ENCODE measurements around the gene TREX2.
A peak's percentile ranks its signal among the peaks of the same experiment; 100 is the strongest.

TREX2 gene

DNA sequence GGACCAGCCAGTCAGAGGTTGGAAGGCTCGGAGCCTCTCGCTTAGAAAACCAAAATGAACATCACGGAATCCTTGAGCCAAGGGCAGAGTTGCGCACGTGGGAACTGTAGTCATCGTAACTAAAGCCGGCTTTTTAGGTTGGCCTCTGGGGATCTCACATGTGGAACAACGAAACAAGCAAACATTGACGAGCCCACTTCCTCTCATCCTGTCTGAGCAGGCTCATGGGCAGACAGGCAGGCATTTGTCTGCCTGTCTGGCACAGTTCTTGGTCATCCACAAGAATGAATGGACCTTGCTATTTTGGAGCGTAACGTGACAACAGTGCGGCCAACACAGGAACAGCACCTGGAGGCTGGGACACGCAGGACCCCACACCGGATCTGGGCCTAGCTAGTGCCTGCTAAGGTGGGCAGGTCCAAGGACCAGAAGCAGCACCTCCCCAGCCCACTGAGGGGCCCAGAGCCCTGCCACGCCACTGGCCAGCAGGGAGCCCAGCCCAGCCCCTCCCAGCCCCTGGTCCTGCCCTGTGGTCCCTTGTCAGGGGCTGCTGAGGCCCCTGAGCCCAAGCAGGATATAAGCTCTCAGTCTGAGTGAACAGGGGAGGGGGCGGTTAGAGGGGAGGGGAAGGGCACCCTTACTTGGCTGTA, 9.2 kb upstream of the TREX2 start:
- DNase-seq, result no peak

DNA sequence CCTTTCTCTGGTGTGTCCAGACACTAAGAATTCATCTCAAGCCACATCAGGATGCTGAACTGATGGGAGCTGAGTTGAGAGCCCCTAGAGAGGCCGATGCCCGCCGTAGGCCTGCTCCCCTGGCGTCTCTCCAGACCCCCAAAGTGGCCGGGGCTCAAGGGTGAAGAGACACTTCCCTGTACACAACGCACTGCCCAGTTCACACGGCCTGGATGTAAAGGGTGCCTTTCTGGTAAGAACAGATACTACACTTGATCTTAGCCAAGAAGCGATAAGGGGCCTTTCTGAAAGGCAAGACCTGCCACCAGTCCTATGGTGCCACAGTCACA, 5.1 kb upstream of the TREX2 start:
- no peak for DNase-seq

DNA sequence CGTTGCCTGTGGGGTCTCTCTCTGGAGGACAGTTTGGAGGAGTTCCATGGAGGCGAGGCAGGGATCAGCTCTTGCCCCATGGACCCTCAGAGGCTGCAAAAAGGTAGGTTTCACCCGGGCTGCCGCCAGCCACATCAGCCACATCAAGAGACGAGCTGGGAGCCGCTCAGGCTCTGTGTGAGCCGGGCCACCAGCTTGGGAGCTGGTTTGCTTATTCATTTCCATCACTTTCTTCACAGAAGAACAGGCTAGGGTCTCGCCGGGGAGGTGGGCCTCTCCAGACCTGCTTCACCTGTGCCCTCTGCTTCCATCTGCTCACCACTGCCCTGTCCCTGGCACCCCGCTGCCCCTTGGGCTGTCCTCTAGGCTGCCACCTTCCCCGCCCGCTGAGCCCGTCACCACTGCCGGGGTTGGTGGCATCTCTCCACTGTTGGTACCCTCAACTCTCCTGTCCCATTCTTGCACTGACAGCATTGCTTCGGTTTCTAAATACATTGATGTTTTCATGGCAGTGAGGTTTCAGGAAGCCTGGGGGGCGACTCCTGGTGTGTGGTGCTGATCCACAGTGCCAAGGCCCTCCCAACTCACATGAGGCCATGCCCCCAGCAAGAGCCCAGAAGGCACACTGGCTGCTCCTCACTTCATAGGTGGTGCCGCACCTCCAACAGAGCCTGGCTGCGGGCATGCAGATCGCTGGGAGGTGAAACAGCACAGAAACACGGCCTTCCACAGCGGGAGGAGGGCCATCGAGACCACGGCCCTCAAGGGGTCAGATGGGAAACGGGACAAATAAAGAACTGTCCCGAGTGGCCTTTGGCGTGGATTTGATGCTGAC, 4.5 kb upstream of the TREX2 start:
- no peak for DNase-seq

DNA sequence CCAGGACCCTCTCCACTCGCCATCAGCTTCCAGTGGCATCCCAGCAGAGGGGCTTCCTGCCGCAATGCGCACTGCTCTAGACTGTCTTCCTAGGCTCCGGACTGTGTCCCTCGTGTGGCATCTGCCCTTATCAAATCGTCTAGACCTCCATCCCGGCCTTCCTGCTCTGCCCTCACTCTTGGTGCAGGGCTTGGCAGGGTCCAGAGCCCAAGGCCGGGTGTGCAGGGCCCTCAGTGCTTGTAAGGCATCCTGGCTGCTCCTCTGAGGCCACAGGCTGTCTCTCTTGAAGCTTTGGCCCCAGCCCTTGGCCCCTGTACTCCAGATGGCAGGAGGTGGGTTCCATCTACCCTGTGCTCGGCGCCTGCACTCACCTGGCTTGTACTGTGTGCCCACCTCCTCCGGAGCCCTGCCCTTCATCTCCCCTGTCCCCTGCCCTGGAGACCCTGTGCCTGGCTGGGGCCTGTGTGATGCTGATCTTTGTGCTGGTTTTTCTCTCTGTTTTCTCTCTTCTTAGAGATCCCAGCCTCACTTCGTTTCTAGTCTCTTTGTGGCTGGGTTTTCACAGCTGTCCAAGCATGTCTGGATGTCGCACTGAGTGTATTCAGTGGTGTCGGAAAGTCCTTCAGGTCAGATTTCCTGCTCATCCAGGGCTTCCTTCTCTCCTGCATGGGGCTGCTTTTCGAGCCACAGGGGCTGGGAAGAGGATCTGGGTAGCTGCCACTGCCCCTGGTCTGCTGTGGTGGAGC, 3.7 kb upstream of the TREX2 start:
- no peak for DNase-seq

DNA sequence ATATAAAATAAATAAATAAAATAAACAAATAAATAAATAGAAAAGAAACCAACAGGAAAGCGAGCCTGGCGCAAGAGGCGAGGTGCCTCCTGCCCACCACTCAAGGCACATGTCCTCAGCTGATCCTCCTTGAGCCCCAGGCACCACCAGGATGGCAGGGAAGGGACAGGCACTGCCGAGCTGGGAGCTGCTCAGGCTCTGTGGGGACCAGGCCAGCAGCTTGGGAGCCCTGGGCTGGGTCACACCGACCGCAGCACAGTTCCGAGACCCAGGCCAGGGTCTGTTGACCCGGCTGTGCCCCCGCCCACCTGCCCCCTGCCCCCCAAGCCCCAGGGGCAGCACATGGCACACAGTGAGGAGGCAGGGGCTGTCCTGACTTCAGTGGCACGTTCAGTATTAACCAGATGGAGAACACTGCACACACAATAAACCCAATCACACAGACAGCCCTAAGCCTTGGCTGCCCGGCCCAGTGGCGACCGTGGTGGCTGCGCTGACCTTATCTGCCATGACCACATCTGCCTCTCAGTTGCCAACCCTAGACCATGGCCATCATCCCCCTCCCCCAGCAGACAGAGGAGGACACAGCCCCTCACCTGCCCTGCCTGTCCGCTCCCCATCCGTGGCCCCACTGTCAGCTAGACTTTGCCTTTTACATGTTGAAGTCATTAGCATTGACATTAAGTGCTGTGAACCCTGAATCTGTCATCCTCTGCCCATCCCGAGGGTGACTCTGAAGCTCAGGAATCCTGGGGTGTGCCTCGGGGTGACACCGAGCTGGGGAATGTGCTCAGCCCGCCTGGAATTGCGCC, 2.9 kb upstream of the TREX2 start:
- no peak for DNase-seq

DNA sequence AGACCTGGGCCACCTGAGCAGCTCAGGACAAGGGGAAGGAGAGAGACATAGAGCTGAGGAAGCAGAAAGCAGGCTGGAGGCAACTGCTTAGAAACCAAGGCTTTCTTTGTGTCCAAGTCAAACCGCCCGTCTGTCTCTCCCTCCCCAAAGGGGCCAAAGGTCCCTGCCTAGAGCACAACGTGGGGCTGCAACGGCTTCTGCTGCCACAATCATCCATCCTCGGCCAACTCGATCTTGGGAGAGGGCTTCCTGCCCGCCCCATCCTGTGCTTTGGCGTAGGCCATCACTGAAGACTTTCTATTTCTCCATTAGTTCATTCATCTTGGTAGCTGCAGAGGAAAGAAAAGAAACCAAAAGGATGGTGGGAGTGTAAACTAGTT, 1.7 kb upstream of the TREX2 start:
- no peak for DNase-seq

DNA sequence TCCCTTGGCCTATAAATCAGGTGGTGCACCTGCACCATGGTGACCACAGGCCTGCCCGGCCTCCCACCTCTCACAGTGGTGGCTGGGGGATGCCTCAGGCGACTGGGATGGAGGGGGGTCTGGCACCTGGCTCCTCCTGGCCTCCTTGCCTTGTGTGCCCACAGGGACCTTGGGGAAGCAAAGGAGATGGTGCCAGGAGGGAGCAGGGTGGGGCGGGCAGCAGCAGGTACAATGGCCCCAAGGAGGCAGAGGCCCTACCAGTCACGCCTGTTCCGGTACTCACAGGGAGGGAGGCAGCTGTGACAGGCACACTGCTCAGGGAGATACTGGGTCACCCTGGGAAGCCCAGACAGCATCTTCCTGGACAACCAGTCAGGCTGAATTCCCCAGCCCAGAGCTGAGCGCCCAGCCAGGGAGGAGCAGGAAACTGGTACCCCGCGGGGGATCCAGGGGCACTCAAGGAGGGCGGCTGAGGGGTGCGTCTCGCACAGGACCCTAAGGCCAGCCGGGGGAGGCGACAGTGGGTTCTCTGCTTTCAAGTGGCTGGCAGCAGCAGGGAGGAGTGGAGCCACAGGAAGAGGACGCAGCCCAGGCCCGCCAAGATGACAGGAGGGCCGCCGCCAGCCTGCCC, 1.2 kb upstream of the TREX2 start:
- no peak for DNase-seq

DNA sequence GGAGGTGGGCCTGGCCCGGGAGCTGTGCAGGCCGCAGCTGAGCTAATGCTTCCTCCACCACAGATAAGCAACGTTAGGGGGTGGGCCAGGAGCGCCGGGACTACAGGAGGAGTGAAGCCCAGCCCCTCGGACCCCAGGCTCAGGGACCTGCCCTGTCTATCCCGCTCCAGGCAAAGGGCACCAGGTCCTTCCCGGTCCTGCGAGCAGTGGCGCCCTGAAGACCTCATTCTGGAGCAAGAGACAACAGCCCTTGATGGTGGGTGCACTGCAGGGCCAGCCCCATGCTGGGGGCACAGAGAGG, 730 bp upstream of the TREX2 start:
- no peak for DNase-seq

DNA sequence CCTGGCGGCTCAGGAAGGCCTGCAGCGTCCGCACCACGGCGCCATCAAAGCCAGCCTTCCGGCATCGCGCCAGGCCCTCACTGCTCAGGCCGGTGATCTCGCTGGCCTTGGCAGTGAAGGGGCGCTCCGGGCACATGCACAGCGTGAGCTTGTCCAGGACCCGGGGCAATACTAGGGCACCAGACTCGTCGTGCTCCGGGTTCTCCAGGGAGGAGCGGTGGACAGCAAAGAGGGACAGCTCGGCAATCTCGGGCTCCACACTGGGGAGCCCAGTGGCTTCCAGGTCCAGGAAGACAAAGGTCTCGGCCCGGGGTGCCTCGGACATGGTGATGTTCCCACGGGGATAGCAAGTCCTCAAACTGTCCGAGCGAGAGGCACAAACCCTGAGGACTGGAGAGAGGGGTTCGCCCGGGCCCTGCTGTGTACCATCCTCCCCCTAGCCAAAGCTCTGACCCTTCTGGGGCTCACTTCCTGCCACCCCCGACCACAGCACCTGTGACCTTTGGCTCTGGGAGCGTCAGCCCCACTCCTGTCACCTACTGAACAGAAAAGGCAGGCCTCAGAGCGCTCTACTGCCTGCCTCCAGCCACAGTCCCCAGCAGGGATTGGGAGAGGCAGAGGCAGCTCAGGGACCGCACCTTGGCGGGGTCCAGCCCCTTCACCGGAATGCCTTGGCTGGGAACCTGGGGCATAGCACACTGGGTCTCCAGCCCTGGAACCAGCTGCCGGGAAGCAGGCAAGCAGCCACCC, 575 bp downstream of the TREX2 start:
- no peak for DNase-seq

DNA sequence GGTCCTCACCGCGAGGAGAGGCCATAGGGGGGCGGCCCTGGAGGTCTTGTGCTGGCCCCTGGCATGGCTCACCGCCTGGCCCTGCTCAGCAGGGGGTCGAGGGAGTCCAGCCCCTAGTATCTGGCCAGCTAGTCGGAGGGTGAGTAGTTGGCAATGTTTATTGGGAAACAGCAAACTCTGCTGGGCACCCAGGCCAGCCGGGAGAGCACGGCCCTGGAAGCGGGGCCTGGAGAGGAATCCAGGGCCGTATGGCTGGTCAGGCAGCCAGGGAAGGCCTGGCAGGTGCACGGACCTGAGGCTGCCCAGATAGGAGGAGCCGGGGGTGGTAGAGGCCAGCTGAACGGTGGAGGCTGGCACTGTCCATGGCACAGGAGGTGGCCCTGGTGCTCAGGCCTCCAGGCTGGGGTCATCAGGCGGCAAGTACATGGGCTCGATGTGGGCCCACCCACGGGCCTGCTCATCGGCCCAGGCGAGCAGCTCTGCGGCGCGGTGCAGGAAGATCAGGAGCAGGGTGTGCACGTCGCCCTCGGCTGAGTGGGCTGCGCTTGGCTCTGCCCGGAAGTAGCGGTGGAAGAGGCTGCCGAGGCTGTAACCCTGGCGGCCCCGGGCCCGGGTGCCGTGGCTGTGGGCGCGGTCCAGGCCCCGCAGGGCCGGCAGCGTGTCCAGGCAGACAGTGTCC, 1.4 kb downstream of the TREX2 start:
- DNase-seq, result no peak

DNA sequence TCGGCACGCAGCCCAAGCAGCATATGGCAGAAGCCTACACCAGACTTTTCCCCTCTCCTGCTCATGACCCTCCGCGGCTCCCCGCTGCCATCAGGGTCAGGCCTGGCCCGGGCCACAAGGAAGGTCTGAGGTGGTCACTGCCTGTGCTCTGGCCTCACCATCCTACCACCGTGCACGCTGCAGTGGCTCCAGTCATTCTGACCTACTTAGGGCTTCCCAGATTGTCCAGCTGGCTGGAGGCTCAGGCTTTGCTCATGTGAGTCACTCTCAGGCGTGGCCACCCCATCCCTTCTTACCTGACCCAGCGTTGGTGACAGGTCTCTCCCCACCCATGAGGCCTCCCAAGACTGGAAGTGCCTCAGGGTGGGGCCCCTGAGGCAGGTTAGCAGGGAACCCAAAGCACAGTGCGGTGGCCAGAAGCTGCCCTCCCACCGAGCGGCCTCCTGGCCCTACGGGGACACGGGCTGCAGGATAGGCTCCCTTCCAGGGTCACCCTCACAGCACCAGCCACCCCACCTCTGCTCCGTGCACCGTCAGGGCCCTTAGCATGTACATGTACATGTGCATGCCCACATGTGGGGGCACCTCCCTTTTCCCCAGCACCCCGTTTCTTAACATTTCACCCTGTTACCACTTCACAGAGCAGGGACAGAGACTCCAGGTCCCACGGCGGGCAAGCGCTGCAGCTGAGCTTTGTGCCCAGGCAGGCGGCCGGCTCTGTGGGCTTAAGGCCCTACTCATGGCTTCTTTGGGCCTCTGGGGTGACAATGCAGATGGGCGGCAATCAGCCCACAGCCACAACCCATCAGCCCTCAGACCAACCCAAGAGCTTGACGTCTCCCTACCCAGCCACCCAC, 2.2 kb downstream of the TREX2 start:
- DNase-seq, result no peak

DNA sequence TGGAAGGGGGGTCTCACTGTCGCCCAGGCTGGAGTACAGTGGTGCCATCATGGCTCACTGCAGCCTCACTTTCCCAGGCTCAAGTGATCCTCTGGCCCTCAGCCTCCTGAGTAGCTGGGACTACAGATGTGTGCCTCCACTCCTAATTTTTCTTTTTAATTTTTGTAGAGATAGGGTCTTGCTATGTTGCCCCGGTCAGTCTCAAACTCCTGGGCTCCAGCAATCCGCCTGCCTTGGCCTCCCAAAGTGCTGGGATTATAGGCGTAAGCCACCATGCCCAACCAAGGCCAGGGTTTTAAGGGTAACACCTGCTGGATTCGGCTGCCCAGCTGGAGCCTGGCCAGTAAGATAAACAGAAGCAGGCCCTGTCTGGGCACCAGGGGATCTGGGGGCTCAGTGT, 3.4 kb downstream of the TREX2 start:
- no peak for DNase-seq

DNA sequence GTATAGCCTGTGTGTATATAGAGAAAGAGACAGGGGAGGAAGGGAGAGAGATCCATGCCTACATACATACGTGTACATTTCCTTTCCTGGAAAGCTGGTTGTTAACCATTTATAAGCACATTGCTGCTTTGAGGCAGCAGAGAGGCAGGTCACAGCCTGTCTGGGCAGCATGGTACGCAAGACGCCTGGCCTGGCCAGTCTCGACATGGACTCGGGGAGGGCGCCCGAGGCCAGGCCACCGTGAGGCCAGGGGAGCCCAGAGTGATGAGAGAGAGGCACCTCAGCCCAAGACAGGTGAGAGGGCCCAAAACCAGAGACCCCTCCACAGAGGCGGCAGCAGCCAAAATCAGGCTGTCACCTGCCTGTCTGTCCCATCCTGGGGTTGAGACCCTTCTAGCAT, 3.9 kb downstream of the TREX2 start:
- no peak for DNase-seq

DNA sequence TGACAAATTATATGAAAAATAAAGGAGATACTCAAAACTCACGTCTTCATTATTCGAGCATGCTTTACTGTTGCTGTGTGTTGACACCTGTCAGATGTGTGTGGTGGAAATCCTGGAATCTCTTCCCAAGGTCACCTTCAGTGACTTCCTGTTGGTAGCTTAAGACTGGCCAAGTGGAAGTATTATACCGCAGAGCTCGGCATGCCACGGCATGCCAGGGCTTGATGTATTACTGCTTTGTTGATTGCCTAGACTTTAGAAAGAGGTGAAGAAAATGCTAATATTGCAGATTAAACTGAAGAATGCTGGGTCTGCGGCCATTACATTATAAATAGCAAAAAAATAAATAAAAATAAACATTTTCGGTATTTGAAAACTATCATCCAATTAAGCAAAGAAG, 4.6 kb downstream of the TREX2 start:
- no peak for DNase-seq

DNA sequence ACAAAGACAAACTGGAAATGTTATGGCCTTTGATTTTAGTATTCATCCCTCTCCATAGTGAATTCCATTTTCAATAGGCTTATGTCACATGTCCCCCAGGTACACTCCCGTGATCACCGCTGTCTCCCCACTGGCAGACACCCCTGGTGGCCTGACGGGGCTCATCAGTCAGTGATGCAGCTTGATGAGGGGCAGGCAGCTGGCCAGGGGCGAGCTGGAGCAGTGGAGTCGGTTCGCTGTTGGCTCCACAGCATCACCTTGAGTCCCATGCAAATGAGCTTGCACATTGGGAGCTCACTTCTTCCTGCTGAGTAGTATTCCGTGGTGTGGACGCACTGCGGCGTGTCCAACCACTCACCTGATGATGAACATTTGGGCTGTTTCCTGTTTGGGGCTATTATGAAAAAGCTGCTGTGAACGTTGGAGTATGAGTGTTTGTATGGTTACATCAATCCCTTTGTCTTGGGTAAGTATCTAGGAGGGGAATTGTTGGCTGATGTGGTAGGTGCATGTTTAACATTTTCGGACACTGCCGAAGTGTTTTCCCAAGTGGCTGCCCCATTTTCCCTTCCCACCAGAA, 5.2 kb downstream of the TREX2 start:
- no peak for DNase-seq

DNA sequence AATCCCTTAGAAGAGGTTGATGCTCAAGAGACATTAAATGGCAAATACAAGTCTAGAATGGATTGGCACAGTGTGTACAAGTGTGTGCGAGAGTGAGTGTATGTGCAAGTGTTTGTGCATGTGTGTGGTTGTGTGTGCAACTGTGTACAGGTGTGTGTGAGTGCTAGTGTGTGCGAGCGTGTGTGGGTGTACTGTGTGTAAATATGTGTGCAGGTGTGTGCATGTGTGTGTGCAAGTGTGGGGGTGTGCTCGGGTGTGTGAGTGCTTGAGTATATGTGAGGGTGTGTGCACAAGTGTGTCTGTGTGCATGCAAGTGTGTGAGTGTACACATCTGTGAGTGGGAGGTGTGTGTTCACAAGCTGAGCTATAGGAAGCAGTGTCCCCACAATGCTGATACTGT, 5.9 kb downstream of the TREX2 start:
- DNase-seq, result no peak

DNA sequence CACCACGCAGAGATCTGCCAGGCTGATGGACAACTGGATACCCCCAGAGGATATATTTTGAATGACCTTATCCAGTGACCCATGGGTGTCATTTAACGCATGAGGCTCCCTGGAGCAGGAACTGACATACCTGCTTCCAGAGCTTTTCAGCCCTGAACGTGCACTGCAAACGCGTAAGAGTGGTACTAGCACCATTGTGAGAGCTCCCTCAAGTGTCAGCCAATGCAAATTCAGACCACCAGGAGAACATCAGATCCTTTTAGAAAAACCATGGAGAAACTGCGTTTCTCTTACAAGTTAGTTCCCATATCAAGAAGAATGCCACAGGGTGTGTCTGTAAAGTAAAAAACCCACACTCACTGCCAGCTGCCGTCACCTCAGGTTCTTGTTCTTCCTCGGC, 7.3 kb downstream of the TREX2 start:
- DNase-seq, result peak; percentile 11

DNA sequence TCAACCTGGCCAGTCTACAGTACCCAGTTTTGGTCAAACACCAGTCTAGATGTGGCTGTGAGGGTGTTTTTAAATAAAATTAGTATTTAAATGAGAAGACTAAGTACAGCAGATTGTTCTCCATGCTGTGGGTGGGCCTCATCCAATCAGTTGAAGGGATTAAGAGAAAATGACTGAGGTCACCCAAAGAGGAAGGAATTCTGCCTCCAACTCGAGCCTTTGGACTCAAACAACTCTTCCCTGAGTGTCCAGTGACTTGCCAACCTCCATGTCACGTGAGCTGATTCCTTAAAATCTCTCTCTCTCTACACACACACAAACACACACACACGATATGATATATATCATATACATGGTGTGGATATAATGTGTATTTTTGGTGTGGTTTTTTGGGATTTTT, 10.0 kb downstream of the TREX2 start:
- DNase-seq, result no peak

DNA sequence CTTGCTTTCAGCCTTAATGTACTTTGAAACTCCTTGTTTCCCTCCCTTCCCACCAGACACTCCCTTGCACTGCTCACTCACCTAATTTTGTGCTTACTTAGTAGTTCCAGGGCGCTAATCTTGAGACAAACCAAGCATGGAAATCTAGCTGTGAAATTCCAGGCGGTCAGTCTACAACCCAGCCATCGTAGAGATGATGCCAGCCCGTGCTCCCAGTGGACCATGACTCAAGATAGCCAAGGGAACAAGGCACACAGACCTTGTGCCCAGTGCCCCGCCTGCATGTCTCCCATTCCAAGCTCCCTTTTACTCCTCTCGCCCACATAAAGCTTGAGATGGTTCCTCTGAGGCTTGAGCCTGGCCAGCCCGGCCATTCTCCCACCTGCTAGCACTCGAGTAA, 11.1 kb downstream of the TREX2 start:
- peak; percentile 22 for DNase-seq

DNA sequence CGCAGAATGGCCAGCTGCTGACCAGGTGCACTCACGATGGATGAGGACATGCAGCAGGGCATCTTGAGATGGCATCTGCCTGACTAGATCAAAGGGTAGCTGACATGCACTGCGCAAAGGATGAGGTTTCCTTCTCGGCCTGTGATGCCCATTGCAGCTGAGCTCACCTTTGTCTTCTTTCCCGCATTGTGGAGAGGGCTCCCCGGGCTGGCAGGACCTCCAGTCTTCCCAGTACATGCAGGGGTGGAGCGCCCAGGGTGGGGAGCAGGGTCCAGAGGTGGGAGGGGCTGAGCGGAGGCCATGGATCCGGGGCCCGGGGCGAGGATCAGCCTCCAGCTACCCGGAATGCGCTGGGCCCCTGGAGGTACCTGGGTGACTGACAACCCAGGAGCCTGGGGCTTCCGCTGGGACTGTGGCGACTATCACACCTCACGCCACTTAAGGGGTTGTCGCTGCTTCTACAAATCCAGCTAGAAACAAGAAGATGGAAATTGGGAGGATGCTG, 12.0 kb downstream of the TREX2 start:
- no peak for DNase-seq
